GM12801 (cell line): ENCODE measurements around the gene STX11.

ENCODE experiments used
- CTCF ChIP-seq: IDR thresholded peaks from one replicate; pipeline ENCODE4 v1.5.1; 2011; ENCODE audit warnings: control low read depth; ENCODE audit not compliant: insufficient read length; ENCODE audit errors: extremely low read depth

The STX11 gene

DNA sequence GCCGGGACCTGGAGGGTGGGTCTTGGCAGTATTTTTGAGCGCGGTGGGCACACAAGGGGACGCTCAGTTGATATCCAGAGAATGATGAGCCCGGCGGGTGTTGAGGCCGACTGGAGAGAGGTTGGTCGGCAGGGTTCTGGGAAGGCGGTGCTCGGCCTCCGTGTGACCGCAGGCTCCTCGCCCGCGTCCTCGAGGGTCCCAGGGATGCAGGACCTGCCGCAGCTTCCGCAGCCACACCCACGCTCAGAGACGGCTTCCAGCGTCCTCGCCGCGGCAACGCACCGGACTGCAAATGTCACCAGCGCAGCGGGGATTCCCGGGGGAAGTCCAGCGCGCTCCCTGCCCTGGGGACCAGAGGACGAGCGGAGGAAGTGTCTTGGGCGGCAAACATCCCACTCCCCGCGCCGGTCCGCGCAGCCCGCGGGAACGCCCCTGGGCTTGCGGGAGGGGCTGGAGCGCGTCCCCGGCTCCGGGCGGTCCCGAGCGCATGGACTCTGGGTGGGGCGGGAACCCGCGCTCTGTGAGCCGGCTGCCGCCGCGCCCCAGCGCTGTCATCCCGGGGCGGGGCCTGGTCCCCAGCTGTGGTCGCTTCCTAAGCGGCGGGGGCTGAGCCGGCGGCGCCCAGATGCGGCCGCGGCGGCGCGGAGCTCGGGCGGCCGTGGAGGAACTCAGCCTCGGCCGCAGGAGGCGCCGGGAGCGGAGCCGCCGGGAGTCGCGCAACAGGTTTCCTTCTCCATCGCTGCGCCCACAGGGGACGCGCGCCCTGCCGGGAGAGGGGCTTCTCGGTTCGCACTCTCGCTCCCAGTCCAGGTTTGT is at the start of gene STX11:
Gene STX11, plus strand, starts transcription at position 624 of the 816 bp plus-strand sequence. CDS start 36,111 bp downstream, outside the sequence.
- TF ChIP-seq CTCF: no peak

- no peak for TF ChIP-seq CTCF
Measured at GRCh38 chr6:144103026-144103563, 47.2 kb upstream of the STX11 start.

GRCh38 chr6:144104488-144104887 is 45.8 kb upstream of the STX11 start:
- no peak for TF ChIP-seq CTCF

- no peak for TF ChIP-seq CTCF
Measured at GRCh38 chr6:144104898-144105487, 45.3 kb upstream of the STX11 start.

DNA sequence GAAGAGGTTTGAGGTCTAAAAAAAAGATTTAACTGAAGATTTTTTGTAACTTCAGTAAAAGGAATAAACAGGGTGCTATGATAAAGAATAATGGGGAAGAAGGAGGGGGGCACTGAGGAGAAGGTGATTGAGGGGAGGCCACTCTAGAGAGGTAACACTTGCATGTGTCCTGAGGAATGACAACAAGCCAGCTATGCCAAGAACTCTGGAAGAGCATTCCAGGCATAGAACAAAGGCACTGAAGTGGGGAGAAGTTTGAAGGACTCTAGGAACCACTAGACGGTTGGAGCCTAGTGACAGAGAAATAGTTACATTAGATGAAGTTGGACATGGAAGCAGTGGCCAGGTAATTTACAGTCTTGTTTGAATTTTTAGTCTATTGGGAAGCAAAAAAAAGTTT is 44.1 kb upstream of the STX11 start:
- no peak for TF ChIP-seq CTCF

GRCh38 chr6:144110210-144110609 is 40.1 kb upstream of the STX11 start:
- TF ChIP-seq CTCF: no peak

DNA sequence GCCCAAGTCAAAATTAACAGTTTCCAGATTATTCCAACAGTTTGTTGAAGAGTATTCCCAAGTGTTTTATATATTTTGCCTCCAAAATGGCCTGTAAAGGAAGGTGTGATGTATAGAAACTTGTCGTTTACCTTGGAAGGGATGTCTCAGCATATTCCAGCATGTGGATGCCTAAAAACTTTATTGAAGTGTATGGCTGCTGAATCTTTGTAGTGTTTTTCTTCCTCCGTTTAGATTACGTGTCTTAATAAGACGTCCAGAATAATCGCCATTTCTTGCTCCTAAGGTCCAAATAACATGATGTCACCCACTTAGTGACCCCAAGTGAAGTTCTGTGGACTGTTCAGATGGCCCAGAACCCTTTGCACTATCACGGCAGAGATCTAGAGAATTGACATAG is 37.0 kb upstream of the STX11 start:
- no peak for TF ChIP-seq CTCF
